HG03439 (cell line): ENCODE results near the gene MAML1.

Experiments used
- ATAC-seq: cut with Tn5 transposase; IDR thresholded peaks from one replicate; pipeline ENCODE4 v1.9.1; 2021; ENCODE audit warnings: mild to moderate bottlenecking, moderate library complexity; ENCODE audit not compliant: unreplicated experiment

MAML1 gene

GRCh38 chr5:179819296-179820126 lies 86.9 kb downstream of the MAML1 start:
- ATAC-seq = peak; percentile 8

- ATAC-seq = no peak
Observed at GRCh38 chr5:179820127-179820482, 87.5 kb downstream of the MAML1 start.

GRCh38 chr5:179820483-179821297 lies 88.1 kb downstream of the MAML1 start, which contains the start of gene SQSTM1:
Gene SQSTM1 (plus strand): TSS chr5:179820905. CDS start chr5:179820937, 32 bp downstream.
- ATAC-seq = peak; percentile 36

- peak; percentile 36 for ATAC-seq
Observed at GRCh38 chr5:179821298-179822058, 88.9 kb downstream of the MAML1 start.

GRCh38 chr5:179822059-179822432 lies 89.4 kb downstream of the MAML1 start:
- no peak for ATAC-seq

- no peak for ATAC-seq
Observed at GRCh38 chr5:179822444-179822990, 89.9 kb downstream of the MAML1 start.

GRCh38 chr5:179823937-179824744 lies 91.5 kb downstream of the MAML1 start:
- ATAC-seq = no peak

GRCh38 chr5:179824745-179825112 lies 92.1 kb downstream of the MAML1 start:
- no peak for ATAC-seq

- no peak for ATAC-seq
Observed at GRCh38 chr5:179825655-179826182, 93.1 kb downstream of the MAML1 start.
